Hematopoietic multipotent progenitor cell treated with erythropoietin and hydrocortisone succinate and interleukin-3 and kit ligand, for 8 days (in vitro differentiated cells): ENCODE data around the gene UCN.
A peak's percentile ranks its signal among the peaks of the same experiment; 100 is the strongest.
"Not testable (repeated sequence)": the region's sequence is repeated elsewhere in the genome, so short reads cannot be mapped to it uniquely, and the experiment has no call there.

ENCODE experiments used
- DNase-seq: peaks from one replicate; pipeline ENCODE4 v3.0.0-alpha.2; 2015

UCN gene, protein sequence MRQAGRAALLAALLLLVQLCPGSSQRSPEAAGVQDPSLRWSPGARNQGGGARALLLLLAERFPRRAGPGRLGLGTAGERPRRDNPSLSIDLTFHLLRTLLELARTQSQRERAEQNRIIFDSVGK

DNA sequence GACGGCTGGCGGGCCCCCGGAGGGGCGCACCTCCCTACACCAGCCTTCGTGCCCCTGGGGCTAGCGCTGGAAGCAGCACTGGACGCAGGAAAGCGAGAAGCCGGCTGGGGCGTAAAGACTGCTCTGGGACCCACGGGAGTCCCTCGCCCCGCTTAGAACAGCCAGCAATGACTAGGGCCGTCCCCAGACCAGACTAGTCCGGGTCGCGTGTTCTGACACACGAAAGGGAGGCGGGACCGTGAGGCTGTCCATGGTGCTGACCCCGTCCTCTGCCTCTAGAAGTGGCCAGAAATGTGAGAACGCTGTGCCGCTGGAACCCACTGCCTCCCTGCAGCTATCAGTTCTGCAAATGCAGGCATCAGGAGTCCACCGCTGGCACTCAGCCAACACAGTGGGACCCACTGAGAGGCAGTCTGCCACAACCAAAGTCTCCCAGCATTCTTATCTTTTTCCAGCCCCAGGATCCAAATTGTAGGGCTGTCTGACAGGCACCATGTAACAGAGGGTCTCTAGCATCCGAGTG, at the start of gene UCN:
Gene UCN, minus strand, starts transcription at position 87 of the 523 bp plus-strand sequence. CDS start 550 bp downstream, outside the sequence.
- no peak for DNase-seq

DNA sequence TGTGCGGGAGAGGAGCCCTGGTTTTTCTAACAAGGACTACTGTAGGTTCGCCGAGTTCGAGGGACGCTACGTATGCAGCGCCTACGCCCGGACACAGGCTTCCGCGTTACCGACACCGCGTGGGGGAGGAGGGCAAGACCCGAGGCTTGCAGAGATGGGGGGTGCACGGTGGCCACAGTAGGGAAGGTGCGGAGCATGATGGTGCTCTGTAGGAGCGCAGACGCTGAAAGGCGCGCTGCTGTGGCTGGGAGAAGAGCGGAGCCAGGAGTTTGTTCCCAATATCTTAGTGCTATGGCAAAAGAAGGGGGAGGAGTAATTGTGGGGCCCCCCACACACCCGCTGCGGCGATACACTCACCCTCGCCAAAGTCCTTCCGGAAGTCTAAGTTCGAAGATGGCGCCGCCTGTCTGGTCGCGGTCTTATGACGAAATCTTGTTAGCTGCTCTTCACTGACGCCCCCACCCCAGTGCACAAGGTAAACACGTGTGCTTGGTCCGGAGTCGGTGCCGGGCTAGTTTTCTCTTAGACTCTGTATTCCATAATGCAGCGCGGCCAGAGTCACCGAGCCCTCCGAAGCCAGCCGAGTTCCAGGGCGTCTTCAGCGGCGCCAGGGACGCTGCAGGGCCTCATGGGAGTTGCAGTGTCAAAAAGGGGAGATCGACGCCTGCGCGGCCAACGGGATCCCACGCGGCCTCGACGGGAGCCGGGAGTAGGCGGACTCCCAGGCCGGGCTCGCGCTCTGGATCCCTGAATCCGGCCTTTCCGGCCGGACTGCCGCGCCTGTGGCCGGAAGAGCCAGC, 48.3 kb upstream of the UCN start, which contains the start of gene GTF3C2:
Gene GTF3C2, minus strand, starts transcription at position 383 of the 800 bp plus-strand sequence. CDS start 13,210 bp downstream, outside the sequence.
- DNase-seq, result peak; percentile 99

DNA sequence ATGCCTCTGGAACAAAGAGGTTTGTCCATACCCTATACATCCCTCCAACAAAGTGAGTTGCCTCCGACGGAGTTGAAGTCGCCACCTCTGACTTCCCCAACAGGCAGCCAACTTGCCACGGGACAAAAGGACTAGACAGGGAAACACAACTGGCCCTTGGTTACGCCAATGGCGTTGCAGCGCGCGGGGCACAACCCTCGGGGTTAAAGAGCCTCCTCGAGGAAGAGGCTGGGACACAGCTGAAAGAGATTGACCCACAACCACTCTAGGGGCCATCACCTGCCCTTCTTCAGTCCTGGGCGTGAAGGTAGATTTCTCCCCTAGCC, 47.8 kb upstream of the UCN start:
- DNase-seq, result peak; percentile 80

DNA sequence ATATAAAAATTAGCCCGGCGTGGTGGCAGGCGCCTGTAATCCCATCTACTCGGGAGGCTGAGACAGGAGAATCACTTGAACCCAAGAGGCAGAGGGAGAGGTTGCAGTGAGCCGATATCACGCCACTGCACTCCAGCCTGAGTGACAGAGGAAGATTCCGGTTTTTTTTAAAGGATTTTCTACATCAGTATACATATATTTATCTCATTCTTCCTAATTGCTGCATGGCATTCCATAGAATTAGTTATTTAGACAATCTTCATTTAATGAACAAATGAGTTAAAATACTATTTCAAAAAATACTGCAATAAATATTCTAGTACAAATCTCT, 46.3 kb upstream of the UCN start:
- no peak for DNase-seq

DNA sequence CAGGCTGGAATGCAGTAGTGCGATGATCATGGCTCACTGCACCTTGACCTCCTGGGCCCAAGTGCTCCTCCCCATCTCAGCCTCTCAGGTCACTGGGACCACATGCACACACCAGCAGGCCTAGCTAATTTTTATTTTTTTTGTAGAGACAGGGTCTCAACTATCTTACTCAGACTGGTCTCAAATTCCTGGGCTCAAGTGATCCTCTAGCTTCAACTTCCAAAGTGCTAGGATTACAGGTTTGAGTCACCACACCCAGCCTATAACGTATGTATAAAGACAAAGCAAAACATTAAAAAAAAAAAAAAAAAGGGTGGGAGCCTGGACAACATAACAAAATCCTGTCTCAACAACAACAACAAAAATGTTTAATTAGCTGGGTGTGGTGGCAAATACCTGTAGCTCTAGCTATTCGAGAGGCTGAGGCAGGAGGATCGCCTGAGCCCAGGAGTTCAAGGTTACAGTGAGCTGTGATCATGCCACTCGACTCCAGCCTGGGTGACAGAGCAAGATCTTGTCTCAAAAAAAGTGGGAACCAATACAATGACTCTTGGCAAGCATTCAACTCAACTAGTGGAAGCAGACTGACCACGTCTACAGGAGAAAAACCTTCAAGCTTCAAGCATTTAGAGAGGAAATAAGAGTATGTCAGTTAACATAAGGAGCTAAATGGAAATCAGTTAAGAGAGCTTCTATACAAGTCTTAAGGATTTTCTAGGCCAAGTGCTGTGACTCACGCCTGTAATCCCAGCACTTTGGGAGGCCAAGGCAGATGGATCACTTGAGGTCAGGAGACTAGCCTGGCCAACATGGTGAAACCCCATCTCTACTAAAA, 45.7 kb upstream of the UCN start:
- DNase-seq, result peak; percentile 79

DNA sequence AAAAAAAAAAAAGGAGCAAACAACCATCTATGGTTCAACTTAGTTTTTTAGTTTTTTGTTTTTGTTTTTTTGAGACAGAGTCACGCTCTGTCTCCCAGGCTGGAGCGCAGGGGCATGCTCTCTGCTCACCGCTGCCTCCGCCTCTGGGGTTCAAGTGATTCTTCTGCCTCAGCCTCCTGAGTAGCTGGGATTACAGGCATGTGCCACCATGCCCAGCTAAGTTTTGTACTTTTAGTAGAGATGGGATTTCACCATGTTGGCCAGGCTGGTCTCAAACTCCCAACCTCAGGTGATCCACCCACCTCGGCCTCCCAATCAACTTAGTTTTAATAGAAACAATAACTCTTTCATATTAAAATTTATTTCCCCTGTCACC, 45.1 kb upstream of the UCN start:
- DNase-seq, result not testable (repeated sequence)

DNA sequence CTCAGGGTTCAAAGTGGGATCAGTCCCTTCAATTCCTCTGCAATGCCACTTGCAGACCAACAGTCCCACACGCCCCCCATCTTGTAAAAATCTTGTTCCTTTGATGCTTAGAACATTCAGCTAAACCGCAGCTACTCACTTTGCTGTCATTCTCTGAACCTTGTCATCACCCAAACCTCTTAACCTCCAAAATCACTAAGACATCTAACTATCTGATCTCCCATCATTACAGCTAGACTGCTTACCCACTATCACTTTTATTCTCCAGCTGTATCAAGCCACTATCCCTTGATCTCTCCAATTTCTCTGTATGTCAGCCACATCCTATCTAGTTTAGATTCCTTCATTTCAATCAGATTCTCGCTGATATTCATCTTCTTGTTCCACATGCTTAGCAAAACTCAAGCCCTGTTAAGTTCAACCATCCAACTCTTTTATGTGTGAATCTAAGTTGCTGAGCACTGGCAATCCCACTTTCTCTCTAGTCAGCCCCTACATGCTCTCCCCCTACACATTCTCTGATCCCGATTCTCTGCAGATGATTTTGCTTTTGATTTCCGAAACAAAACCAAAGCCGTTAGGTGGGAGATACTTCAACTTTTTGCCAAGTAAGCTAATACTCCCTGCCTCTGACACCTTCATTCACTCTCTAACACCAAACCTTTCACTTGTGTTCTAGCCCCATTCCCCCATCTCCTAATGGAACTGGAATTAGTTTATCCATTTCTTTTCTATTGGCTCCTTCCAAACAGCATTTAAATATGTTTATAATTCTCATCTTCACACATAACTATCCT, 43.8 kb upstream of the UCN start:
- no peak for DNase-seq

DNA sequence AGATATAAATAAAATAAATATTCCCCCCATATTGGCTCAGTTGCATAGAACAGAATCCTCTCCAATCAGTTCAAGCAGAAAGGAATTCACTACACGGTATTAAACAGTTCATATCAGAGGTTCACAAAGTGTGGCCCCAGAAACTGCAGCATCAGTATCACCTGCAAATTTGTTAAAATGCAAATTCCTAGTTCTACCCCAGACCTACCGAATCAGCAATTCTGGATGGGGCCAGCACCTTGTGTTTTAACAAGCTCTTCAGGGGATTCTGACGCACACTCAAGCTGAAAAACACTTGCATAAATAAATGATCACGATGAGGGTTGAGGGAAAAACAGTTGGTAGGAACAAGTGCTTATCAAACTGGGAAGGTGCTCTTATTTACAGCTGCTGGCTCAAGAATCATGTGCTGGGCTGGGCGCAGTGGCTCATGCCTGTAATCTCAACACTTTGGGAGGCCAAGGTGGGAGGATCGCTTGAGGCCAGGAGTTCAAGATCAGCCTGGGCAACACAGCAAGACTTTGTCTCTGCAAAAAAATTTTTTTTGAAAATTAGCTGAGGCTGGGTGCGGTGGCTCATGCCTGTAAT, 42.0 kb upstream of the UCN start:
- DNase-seq, result no peak

DNA sequence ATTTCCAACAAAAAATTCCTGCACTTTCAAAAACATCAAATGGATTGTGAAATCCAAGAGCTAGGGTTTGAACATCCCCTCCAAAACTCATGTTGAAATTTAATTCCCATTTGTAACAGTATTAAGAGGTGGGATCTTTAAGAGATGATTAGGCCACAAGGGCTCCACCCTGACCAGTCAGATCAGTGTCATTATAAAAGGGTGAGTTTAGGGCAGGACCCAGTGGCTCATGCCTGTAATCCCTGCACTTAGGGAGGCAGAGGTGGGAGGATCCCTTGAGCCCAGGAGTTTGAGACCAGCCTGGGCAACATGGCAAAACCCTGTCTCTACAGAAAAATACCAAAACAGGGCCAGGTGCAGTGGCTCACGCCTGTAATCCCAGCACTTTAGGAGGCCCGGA, 39.4 kb upstream of the UCN start:
- DNase-seq, result no peak

DNA sequence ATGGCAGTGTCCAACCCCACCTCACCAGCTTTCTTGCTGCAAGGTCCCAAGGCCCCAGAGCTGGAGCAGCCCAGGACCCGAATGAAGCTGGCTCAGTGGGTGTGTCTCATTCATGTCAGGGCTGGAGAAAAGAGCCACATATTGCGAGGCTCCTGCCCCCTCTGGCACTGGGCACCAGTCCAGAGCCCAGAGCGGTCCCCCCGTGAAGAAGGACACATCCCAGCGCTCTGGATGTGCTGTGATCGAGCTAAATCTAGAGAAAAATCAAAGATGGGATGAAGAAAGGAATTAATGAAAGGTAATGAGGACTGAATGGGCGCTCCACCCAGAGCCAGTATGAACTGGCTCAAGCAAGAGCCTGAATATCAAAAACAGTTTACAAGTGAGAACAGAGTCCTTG, 27.9 kb upstream of the UCN start:
- no peak for DNase-seq

DNA sequence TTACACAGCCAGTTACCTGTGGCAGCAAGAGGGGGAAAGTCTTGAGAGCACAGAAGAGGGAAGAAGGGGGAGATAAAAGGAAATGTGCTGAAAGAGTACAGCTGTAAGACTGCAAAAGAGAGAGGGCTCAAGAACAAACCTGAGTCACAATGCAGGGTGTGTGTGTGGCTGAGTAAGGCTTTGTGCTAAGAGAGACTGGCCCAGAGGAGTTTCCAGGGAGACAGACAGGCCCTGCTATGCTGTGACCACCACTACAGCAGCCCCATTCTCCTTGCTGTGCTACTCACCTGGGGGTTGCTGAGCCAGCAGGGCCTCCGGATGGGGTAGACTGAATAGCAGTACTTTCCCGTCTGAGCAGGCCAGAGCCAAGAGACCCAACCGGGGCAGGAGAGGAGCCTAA, 27.1 kb upstream of the UCN start:
- DNase-seq, result no peak

DNA sequence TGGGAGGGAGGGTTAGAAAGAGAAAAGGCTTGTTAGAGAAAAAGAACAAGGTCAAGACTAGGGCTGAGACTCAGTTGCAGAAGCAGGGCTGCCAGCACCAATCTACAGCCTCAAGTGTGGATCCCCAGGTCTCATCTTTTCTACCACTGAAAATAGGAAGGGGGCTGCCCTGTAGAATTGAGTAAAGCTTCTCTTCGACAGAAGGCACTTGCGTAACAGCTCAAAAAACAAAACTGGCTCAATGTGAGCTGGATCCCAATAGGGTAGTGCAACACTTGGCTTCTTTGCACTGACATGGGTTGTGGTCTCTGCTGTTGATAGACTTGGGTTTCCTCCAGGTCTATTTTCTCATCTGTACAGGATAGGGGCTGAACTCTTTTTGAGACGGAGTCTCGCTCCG, 16.5 kb upstream of the UCN start:
- DNase-seq, result no peak

DNA sequence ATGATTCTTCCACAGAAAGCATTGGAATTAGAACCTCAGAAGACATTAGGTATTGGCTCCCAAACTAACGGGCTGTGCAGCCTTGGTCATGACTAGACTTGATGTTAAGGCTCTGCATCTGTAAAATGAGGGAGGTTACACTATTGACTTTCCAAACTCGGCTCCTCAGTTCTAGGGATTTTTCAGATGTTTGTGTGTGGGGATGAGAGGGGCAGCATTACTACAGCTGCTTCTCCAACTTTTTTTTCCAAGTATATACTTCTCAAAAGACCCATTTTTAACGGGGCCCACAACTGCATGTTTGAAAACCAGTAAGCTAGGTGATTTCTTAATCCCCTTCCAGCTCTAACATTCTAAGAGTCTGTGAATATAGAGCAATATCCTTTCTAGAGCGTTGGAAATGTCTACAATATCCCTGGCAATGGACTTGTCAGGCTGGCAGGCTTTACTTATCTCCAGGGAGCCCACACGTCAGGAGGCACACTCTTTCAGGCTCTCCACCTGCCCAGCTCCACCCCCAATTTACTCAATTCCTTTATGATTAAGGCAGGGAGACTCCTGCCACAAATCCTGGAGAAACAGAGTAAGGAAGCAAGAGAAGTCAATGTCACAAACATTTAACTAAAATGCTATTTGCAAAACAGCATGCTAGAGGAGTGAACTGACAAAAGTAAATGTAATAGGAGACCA, 15.5 kb upstream of the UCN start:
- peak; percentile 36 for DNase-seq

DNA sequence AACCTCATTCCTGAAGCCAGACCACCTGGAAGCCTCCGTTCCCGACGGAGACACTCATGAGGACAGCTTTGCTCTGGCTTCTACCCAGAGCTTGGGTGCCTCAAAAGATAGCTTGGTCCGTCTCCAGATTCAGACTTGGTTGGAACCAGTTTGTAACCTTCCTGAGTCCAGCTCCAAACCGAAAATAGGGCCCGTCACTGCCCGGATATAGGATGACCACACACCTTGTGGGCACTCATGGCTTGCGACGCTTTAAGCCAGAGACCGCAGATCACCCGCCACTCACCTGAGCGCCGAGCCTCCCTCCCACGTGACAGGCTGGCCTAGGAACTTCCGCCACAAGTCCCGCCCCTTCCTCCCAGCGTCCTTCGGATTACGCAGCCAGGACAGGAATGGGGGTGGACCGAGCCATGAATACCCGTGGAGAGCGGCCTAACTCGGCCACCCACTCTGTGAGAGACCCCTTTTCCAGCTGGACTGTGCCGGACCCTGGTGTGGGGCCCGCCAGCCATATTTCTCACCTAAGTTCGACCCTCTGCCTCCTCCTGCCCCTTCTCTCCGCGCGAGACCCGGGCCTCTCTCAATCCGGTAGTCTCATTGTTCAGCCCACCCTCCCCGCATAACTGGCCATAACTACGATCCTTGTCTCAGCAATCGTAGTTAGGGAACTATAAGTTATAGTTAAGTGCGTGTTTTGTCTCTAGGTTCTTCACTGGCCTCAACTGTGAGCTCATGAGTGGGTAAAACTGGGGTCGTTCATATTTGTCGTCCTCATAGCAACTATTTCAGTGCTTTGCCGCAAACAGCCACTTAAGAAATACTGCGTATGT, 14.7 kb upstream of the UCN start, which contains the start of gene MPV17:
Gene MPV17, minus strand, starts transcription at position 332 of the 830 bp plus-strand sequence. CDS start 580 bp downstream, outside the sequence.
- peak; percentile 94 for DNase-seq

DNA sequence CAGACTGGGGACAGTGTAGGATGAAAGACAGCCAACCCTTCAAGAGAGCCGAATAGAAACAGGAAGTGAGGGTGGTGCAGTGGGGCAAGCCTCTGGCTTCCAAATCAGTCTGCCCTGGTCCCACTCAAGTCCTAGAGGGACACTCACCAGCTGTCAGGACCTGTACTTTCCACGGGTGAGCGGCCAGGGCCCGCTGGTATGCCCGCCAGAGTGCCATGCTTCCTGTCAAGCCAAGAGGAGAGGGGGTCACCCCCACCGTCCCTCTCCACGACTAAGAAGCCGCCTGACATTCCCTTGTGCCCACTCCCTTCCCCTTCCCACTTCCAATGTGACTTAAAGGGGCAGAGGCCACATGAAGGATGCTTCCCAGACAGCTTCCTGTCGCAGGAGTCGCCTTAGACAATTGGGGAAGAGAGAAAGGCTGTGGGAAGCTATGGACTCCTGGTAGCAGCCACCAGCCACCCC, 14.1 kb upstream of the UCN start:
- DNase-seq, result peak; percentile 18

DNA sequence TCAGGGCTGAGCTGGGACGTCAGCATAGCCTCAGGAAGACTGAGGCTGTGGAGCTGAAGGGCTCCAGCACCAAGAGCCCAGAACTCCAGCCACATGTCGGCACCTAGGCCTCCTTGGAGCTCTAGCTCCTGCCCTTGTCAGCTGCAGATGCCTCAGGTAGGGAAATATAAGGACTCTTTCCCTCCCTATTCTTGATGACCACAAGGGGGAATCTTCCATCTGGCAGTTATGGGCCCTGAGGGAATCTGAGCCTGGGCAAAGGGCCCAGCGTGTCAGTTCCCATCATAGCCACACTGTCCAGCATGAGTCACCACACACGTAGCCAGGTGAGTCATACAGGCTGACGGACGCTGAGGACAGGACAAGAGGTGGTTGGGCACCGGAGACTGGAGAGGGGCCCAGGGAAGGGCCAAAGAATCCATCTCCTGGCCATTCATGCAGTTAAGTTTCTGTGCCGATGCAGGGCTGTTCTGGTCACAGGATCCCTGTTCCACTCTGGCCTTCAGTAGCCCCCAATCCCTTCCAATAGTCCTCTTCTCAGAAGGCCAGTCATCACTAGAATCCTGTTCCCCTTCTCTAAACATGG, 12.8 kb upstream of the UCN start:
- peak; percentile 66 for DNase-seq

DNA sequence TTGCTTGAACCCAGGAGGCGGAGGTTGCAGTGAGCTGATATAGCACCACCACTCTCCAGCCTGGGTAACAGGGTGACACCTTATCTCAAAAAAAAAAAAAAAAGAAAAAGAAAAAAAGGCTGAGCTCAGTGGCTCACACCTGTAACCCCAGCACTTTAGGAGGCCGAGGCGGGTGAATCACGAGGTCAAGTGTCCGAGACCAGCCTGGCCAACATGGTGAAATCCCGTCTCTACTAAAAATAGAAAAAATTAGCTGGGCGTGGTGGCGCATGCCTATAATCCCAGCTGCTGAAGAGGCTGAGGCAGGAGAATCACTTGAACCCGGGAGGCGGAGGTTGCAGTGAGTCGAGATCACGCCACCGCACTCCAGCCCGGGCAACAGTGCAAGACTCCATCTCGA, 11.6 kb upstream of the UCN start:
- DNase-seq, result not testable (repeated sequence)

DNA sequence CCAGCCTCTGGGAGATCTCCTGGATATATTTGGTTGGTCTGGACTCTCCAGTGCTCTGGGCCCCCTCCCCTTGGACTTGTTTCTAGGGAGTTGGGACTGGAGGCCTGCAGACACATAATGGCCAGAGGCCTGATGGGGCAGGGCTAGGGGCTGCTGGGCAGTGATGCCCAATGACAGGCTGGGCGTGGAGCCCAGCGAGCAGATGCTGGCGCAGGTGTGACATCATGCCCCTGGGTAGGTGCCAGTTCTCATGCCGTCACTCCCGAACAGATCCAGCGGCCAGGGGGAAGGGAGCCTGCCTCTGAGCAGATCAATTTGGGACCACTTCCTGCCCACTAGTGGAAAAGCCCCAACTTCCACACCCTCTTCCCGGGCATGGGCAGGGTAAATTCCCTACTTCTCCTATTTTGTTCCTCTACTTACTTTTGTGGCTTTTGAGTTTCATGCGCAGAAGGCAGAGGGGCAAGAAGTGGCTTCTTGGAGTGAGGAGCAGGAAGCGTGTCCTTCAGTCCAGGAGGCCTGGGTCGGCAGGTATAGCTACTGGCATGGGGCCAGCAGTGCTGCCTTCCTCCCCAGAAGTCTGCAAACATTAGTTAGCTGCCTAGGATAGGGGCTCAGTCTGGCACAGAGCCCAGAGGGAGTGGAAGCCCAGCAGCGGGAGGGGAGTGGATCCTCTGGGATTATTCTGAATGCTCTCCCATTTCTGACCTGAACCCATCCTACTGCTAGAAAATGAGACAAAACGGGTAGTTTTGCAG, 8.6 kb upstream of the UCN start:
- no peak for DNase-seq

DNA sequence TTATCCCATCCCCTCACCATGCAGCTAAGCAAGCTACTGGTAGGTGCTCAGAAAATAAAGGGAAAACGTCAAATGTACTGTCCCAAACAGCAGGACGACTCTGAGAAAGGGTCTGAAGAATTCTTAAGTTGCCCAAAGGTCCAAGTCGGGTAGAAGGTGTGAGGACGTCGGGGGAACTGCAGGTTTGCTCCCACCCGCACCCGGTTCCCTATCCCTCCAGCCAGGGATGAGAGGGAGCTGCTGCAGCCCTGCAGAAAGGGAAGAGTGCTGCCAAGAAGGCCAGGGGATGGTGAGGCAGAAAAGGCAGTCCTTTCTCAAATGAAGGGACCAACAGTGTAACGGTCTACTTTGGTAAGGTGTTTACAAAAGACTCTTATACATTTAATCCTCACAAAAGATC, 6.9 kb upstream of the UCN start:
- DNase-seq, result no peak

DNA sequence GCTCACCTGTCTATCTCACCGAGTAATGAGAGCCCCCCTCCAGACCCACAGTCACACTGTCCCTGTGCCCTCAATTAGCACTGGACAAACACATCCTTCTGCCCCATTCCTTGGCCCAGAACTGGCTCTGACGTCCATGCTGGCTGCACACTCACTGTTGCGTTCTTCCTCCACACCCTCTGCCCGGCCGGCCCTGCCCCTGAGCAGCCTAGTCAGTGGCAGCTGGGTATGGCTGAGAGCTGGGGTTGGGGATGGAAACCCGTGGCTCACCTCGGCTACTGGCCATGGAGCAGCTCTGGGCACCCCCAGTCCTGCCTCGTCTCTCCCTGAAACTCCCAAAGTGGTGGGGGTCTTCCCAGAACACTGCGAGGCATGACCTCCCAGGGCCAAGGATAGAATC, 6.5 kb upstream of the UCN start:
- DNase-seq, result no peak
